Testis (tissue), 2 donors: ENCODE data around the gene OR52W1.

Experiments used
- POLR2A ChIP-seq: fragments of 450-650 bp; IDR thresholded peaks from one replicate; pipeline ENCODE4 v1.6.1; 2017; ENCODE audit warnings: antibody characterized with exemption, mild to moderate bottlenecking, moderate library complexity
- TF ChIP-seq, protein P1 (sequence below), 3 experiments: fragments of 450-650 bp in 2 of 3; fragments of 200-600 bp in 1 of 3; sonication (generic) in 1 of 3; IDR thresholded peaks; one replicate each; pipeline ENCODE4 v1.5.1; 2016 to 2019; ENCODE audit warnings: antibody characterized with exemption in 3 of 3, mild to moderate bottlenecking in 2 of 3, moderate library complexity in 1 of 3

DNA sequence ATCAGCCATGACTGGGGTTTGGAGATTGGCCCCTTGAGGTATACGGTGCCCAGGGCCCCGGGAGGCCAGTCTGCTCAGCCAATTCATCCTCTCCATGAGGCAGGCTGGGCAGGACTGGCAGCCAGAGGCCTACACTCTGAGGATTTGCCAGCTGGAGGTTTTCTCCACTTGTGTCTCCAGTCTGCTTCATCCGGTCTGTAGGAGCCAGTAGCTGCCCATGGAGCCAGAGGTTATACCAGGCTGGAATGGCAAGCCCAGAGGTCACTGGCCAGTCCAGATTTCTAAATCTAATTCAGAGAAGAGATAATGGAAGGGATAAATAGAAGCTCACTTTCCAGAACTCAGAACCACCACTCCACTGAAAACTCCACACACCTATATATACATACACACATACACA is 25.4 kb downstream of the OR52W1 start:
- TF ChIP-seq, protein P1, sequence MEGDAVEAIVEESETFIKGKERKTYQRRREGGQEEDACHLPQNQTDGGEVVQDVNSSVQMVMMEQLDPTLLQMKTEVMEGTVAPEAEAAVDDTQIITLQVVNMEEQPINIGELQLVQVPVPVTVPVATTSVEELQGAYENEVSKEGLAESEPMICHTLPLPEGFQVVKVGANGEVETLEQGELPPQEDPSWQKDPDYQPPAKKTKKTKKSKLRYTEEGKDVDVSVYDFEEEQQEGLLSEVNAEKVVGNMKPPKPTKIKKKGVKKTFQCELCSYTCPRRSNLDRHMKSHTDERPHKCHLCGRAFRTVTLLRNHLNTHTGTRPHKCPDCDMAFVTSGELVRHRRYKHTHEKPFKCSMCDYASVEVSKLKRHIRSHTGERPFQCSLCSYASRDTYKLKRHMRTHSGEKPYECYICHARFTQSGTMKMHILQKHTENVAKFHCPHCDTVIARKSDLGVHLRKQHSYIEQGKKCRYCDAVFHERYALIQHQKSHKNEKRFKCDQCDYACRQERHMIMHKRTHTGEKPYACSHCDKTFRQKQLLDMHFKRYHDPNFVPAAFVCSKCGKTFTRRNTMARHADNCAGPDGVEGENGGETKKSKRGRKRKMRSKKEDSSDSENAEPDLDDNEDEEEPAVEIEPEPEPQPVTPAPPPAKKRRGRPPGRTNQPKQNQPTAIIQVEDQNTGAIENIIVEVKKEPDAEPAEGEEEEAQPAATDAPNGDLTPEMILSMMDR (IDR thresholded peaks at IDR 0.05): no peak
- no peak for TF ChIP-seq POLR2A
